H1 (cell line): Measurements from ENCODE around the gene WHAMM. TPM values are rescaled to one million over a fixed set of nuclear protein-coding genes. Genes with fewer than 3 reads are reported as not detected.

Experiments
- CTCF ChIA-PET: fragments of 300-600 bp; sonication (Branson Sonifier 250); formaldehyde crosslinking; loops from one replicate; lab custom pipeline; 2021; ENCODE audit not compliant: partially characterized antibody; lab: Charles Lee
- POLR2A ChIA-PET: fragments of 300-600 bp; sonication (Branson Sonifier 250); formaldehyde crosslinking; loops from one replicate; lab custom pipeline; 2021; ENCODE audit warnings: inconsistent platforms; ENCODE audit not compliant: partially characterized antibody; lab: Charles Lee
- DNase-seq, 2 experiments: peaks; one replicate each; pipeline versions ENCODE4 v3.0.0 to v3.0.0-alpha.2; 2010 to 2022; ENCODE audit warnings: low spot score in 2 of 2, low read depth in 1 of 2, mixed read lengths in 1 of 2
- FAIRE-seq: peaks from 2 replicates; lab custom pipeline; 2011; peaks lifted over from hg19 to GRCh38; lab: Jason Lieb, UNC
- H2AFZ ChIP-seq: 2 replicates; pipeline ENCODE4 v1.8.1; 2012; ENCODE audit warnings: low read length, inconsistent platforms
- H2AK5ac ChIP-seq: 2 replicates; pipeline ENCODE4 v1.6.1; 2013; ENCODE audit warnings: low read depth, low read length
- H2BK120ac ChIP-seq: replicated peaks from 2 replicates; pipeline ENCODE3; 2013; ENCODE audit warnings: low read depth, low read length, inconsistent platforms
- H2BK12ac ChIP-seq: 2 replicates; pipeline ENCODE4 v1.6.1; 2013; ENCODE audit warnings: low read depth, low read length
- H2BK15ac ChIP-seq: 2 replicates; pipeline ENCODE4 v1.6.1; 2013; ENCODE audit warnings: low read length
- H2BK20ac ChIP-seq: 2 replicates; pipeline ENCODE4 v1.6.1; 2013; ENCODE audit warnings: low read length
- H2BK5ac ChIP-seq: 2 replicates; pipeline ENCODE4 v1.6.1; 2013; ENCODE audit warnings: low read depth, low read length
- H3K14ac ChIP-seq: 2 replicates; pipeline ENCODE4 v1.6.1; 2013; ENCODE audit warnings: inconsistent platforms; ENCODE audit not compliant: insufficient read length
- H3K18ac ChIP-seq: 2 replicates; pipeline ENCODE4 v1.6.1; 2013; ENCODE audit warnings: low read length; ENCODE audit errors: extremely low read depth
- H3K23ac ChIP-seq: 2 replicates; pipeline ENCODE4 v1.6.1; 2013; ENCODE audit warnings: inconsistent platforms; ENCODE audit not compliant: insufficient read length
- H3K23me2 ChIP-seq: 2 replicates; pipeline ENCODE4 v1.6.1; 2013; ENCODE audit warnings: low read depth, low read length
- H3K27ac ChIP-seq: 2 replicates; pipeline ENCODE4 v1.6.1; 2011; ENCODE audit warnings: low read depth, low read length, inconsistent platforms
- H3K27me3 ChIP-seq, 4 experiments: replicated peaks in 1 of 4; 1 replicate in 1 of 4; 2 replicates in 3 of 4; pipeline versions ENCODE4 v1.6.1 to v1.8.1; 2011 to 2013; ENCODE audit warnings: low read length in 3 of 4, mild to moderate bottlenecking in 3 of 4, inconsistent platforms in 2 of 4, mixed read lengths in 2 of 4, moderate library complexity in 1 of 4; ENCODE audit not compliant: control insufficient read depth in 3 of 4, insufficient read depth in 3 of 4; ENCODE audit errors: extremely low read depth in 1 of 4
- H3K36me3 ChIP-seq, 4 experiments: 2 replicates each; pipeline versions ENCODE4 v1.6.1 to v1.8.1; 2011 to 2013; ENCODE audit warnings: mild to moderate bottlenecking in 4 of 4, low read length in 3 of 4, moderate library complexity in 2 of 4, control low read depth in 1 of 4, inconsistent platforms in 1 of 4; ENCODE audit not compliant: insufficient read depth in 4 of 4, control insufficient read depth in 2 of 4
- H3K4ac ChIP-seq: replicated peaks from 2 replicates; pipeline ENCODE3; 2013; ENCODE audit warnings: low read length, low read depth, mixed read lengths, inconsistent platforms; ENCODE audit not compliant: insufficient read length
- H3K4me1 ChIP-seq, 4 experiments: replicated peaks in 1 of 4; 1 replicate in 1 of 4; 2 replicates in 3 of 4; pipeline versions ENCODE4 v1.6.1 to v1.8.1; 2011 to 2013; ENCODE audit warnings: low read length in 3 of 4, inconsistent platforms in 2 of 4, mixed read lengths in 1 of 4; ENCODE audit not compliant: insufficient read depth in 4 of 4, control insufficient read depth in 3 of 4
- H3K4me2 ChIP-seq, 2 experiments: 2 replicates each; pipeline versions ENCODE4 v1.6.1 to v1.8.1; 2011 to 2013; ENCODE audit warnings: low read depth in 2 of 2, low read length in 2 of 2, control low read depth in 1 of 2, inconsistent platforms in 1 of 2, mild to moderate bottlenecking in 1 of 2; ENCODE audit not compliant: insufficient read depth in 1 of 2
- H3K4me3 ChIP-seq, 4 experiments: fragments of 200-600, 300-600 bp in 1 of 4; sonication (generic), shearing (Covaris generic), sonication (Bioruptor Twin) in 1 of 4; 2 replicates each; pipeline versions ENCODE4 v1.5.1 to v1.8.1; 2011 to 2016; ENCODE audit warnings: low read length in 4 of 4, low read depth in 3 of 4, control low read depth in 2 of 4, inconsistent platforms in 2 of 4, mild to moderate bottlenecking in 2 of 4, mixed read lengths in 1 of 4, moderate library complexity in 1 of 4; ENCODE audit not compliant: insufficient read depth in 2 of 4; ENCODE audit errors: extremely low read depth in 1 of 4
- H3K56ac ChIP-seq: replicated peaks from 2 replicates; pipeline ENCODE3; 2013; ENCODE audit warnings: low read depth, mild to moderate bottlenecking, mixed read lengths, low read length, inconsistent platforms; ENCODE audit not compliant: insufficient read length
- H3K79me1 ChIP-seq: 2 replicates; pipeline ENCODE4 v1.6.1; 2013; ENCODE audit warnings: low read depth, low read length, control low read depth
- H3K79me2 ChIP-seq, 2 experiments: 2 replicates each; pipeline versions ENCODE4 v1.6.1 to v1.8.1; 2012 to 2013; ENCODE audit warnings: low read length in 2 of 2, mild to moderate bottlenecking in 2 of 2, inconsistent platforms in 1 of 2; ENCODE audit not compliant: insufficient read depth in 2 of 2, control insufficient read depth in 1 of 2
- H3K9ac ChIP-seq, 4 experiments: replicated peaks in 1 of 4; 1 replicate in 1 of 4; 2 replicates in 3 of 4; pipeline versions ENCODE4 v1.6.1 to v1.8.1; 2011 to 2013; ENCODE audit warnings: low read depth in 3 of 4, low read length in 3 of 4, control low read depth in 2 of 4, mild to moderate bottlenecking in 2 of 4, moderate library complexity in 2 of 4, inconsistent platforms in 1 of 4; ENCODE audit errors: extremely low read depth in 1 of 4
- H3K9me3 ChIP-seq, 2 experiments: 2 replicates each; pipeline versions ENCODE4 v1.6.1 to v1.8.1; 2012 to 2013; ENCODE audit warnings: mild to moderate bottlenecking in 2 of 2, moderate library complexity in 2 of 2, control low read depth in 1 of 2, inconsistent platforms in 1 of 2, low read depth in 1 of 2, low read length in 1 of 2, mixed read lengths in 1 of 2; ENCODE audit not compliant: insufficient read depth in 2 of 2
- H4K20me1 ChIP-seq, 2 experiments: replicated peaks in 1 of 2; 2 replicates each; pipeline versions ENCODE3 to v1.8.1; 2011 to 2013; ENCODE audit warnings: inconsistent platforms in 2 of 2, low read length in 2 of 2, mild to moderate bottlenecking in 1 of 2; ENCODE audit not compliant: insufficient read depth in 2 of 2, control insufficient read depth in 1 of 2
- H4K5ac ChIP-seq: 2 replicates; pipeline ENCODE4 v1.6.1; 2013; ENCODE audit warnings: low read length, low read depth, mixed read lengths, inconsistent platforms; ENCODE audit not compliant: insufficient read length
- H4K8ac ChIP-seq: 2 replicates; pipeline ENCODE4 v1.8.0; 2013; ENCODE audit warnings: mild to moderate bottlenecking, moderate library complexity, low read length, inconsistent platforms; ENCODE audit not compliant: insufficient read depth; ENCODE audit errors: extremely low read depth
- H4K91ac ChIP-seq: replicated peaks from 2 replicates; pipeline ENCODE3; 2013; ENCODE audit warnings: low read length, mixed read lengths, inconsistent platforms; ENCODE audit not compliant: insufficient read length
- CBX5 ChIP-seq: fragments of 300-800, 300-1000 bp; sonication (generic); IDR thresholded peaks from 2 replicates; pipeline ENCODE4 v1.7.1; 2016; ENCODE audit warnings: antibody characterized with exemption, low read length, low read depth
- CBX8 ChIP-seq: fragments of 300-800, 300-1000 bp; sonication (generic); IDR thresholded peaks from 2 replicates; pipeline ENCODE4 v1.7.1; 2016; ENCODE audit warnings: low read depth, low read length, borderline replicate concordance
- E2F6 ChIP-seq: IDR thresholded peaks from 2 replicates; pipeline ENCODE4 v1.6.1; 2012; ENCODE audit warnings: inconsistent platforms
- EP300 ChIP-seq, 2 experiments: IDR thresholded peaks; 1 replicate in 1 of 2; 2 replicates in 1 of 2; pipeline ENCODE4 v1.6.1; 2011 to 2012; ENCODE audit warnings: low read depth in 2 of 2, low read length in 2 of 2, mild to moderate bottlenecking in 2 of 2, borderline replicate concordance in 1 of 2, inconsistent platforms in 1 of 2, moderate library complexity in 1 of 2
- EZH2 ChIP-seq: fragments of 200-600 bp; sonication (generic); IDR thresholded peaks from 2 replicates; pipeline ENCODE4 v1.7.1; 2012; ENCODE audit warnings: low read depth, mild to moderate bottlenecking, moderate library complexity, low read length, inconsistent platforms; ENCODE audit not compliant: severe bottlenecking
- JUN ChIP-seq: IDR thresholded peaks from 2 replicates; pipeline ENCODE4 v1.6.1; 2011; ENCODE audit warnings: low read depth, mild to moderate bottlenecking, improper control_type of control experiment, low read length
- JUND ChIP-seq: IDR thresholded peaks from 2 replicates; pipeline ENCODE4 v1.6.1; 2011; ENCODE audit warnings: mild to moderate bottlenecking, improper control_type of control experiment, low read length
- POLR2A ChIP-seq, 2 experiments: IDR thresholded peaks; 1 replicate in 1 of 2; 2 replicates in 1 of 2; pipeline ENCODE4 v1.6.1; 2011; ENCODE audit warnings: low read depth in 2 of 2, low read length in 2 of 2, mild to moderate bottlenecking in 2 of 2; ENCODE audit errors: control extremely low read depth in 1 of 2
- SAP30 ChIP-seq: fragments of 300-600 bp; sonication (generic); IDR thresholded peaks from 2 replicates; pipeline ENCODE4 v1.7.1; 2012; ENCODE audit warnings: low read length, moderate library complexity, mild to moderate bottlenecking, inconsistent platforms; ENCODE audit not compliant: insufficient read depth, insufficient replicate concordance
- SP1 ChIP-seq: IDR thresholded peaks from 2 replicates; pipeline ENCODE4 v1.6.1; 2011; ENCODE audit warnings: low read depth, low read length
- SP2 ChIP-seq: IDR thresholded peaks from 2 replicates; pipeline ENCODE4 v1.6.1; 2012; ENCODE audit warnings: mild to moderate bottlenecking, low read length, inconsistent platforms
- TBP ChIP-seq: IDR thresholded peaks from 2 replicates; pipeline ENCODE4 v1.6.1; 2011; ENCODE audit warnings: low read depth, low read length, improper control_type of control experiment
- TEAD4 ChIP-seq: IDR thresholded peaks from 2 replicates; pipeline ENCODE4 v1.6.1; 2012; ENCODE audit warnings: low read depth, low read length, inconsistent platforms, mixed read lengths
- WGBS, 2 experiments: shearing (Covaris generic) in 1 of 2; methylation state at CpG; one replicate each; pipeline versions ENCODE4 v1.1.6 to v1.1.7; 2013 to 2015; ENCODE audit warnings: low lambda C conversion rate in 2 of 2, mixed read lengths in 2 of 2, inconsistent platforms in 1 of 2, low coverage in 1 of 2, missing lambda C conversion rate in 1 of 2; ENCODE audit not compliant: insufficient replicate concordance in 2 of 2, insufficient coverage in 1 of 2, insufficient read length in 1 of 2; ENCODE audit errors: extremely low coverage in 1 of 2, missing lambda C conversion rate in 1 of 2; 5-methylcytosine and 5-hydroxymethylcytosine counted together
- polyA plus RNA-seq, 7 experiments: library from polyadenylated mRNA; depleted of rRNA in 3 of 7; stranded (reverse) in 5 of 7; unstranded in 2 of 7; fragments of >200 nt in 5 of 7; fragments of 200-250 nt in 2 of 7; gene quantifications; 1 replicate in 5 of 7; 2 replicates in 1 of 7; 4 replicates in 1 of 7; pipeline versions ENCODE4 v1.2.1 to v1.2.3, GENCODE V29; 2011 to 2013; ENCODE audit warnings: missing spikeins in 2 of 7, mixed read lengths in 2 of 7
- total RNA-seq: library from RNA; stranded (reverse); fragmentation: NEBNext Ultra II Directional; extraction: Animal tissue kit (Norgen Biotek cat#: 25700); gene quantifications from 2 replicates; pipeline ENCODE4 v1.2.1, GENCODE V29; 2021

WHAMM gene
- total and polyA plus RNA-seq, 2 of the 8 experiments (the other 6 are each of a cell fraction or from before 2014, with no cell fraction given) = 1.1 to 3.3 TPM

GRCh38 chr15:82838096-82838735 is 28.8 kb downstream of the WHAMM start:
- Histone ChIP-seq H2AK5ac (no peak overlapping the region), H3K4me2 (no peak overlapping the region), H2BK120ac (no peak overlapping the region), H4K20me1 (no peaks in the 10 kb centered on the region), H3K23ac (no peak overlapping the region), H2BK5ac (no peak overlapping the region), H2BK12ac (no peak overlapping the region), H4K91ac (no peak overlapping the region), H2AFZ (no peak overlapping the region), H3K27ac (no peak overlapping the region), H2BK20ac (no peak overlapping the region), H3K18ac (no peak overlapping the region), H3K4me3 (no peak overlapping the region), H3K4ac (no peak overlapping the region), H2BK15ac (no peak overlapping the region), H3K36me3 (peaks cover 0 to 13% (median 5%) of the 10 kb centered on the region in 4 experiments; a peak in 5 of 8 replicates), H4K8ac (no peak overlapping the region), H3K4me1 (no peaks in the 10 kb centered on the region), H3K23me2 (no peaks in the 10 kb centered on the region), H3K79me1 (no peaks in the 10 kb centered on the region), H3K79me2 (no peaks in the 10 kb centered on the region), H3K56ac (no peak overlapping the region), H3K9ac (no peak overlapping the region), H3K14ac (no peak overlapping the region), H3K9me3 (no peaks in the 10 kb centered on the region), H3K27me3 (no peaks in the 10 kb centered on the region), H4K5ac (no peak overlapping the region)
- FAIRE-seq (no peak), DNase-seq (no peak)
- ChIA-PET POLR2A (interaction anchor here (0.6 kb wide), 1 partner anchor 28 kb away, joined by 3 read pairs; no protein-coding TSS in a partner anchor), CTCF (interaction anchor here (1.2 to 2.2 kb wide), 3 partner anchors 9 to 162 kb away, joined by 5 to 11 read pairs (median 6); no protein-coding TSS in a partner anchor)
- WGBS, 2 experiments = 92% methylated on average over 14 of the region's 14 CpGs; no CpG with 5 or more reads in 1 of the 2 experiments
- TF ChIP-seq TBP = no peak
- TF ChIP-seq SP2 = no peak
- TF ChIP-seq TEAD4 = no peak
- TF ChIP-seq EZH2 = no peak
- TF ChIP-seq CBX5 = no peak
- no peak for TF ChIP-seq POLR2A (IDR thresholded peaks at IDR 0.05; ENCODE audit: control extremely low read depth in 1 of 2, low read depth in 2 of 2, low read length in 2 of 2)
- TF ChIP-seq EP300 (IDR thresholded peaks at IDR 0.05; ENCODE audit: borderline replicate concordance in 1 of 2, low read depth in 2 of 2, low read length in 2 of 2) = no peak
- no peak for TF ChIP-seq CBX8
- no peak for TF ChIP-seq SAP30
- TF ChIP-seq E2F6 = no peak
- TF ChIP-seq JUN = no peak
- no peak for TF ChIP-seq JUND
- no peak for TF ChIP-seq SP1
